ENCODE results near the gene MEF2C. TPM values are rescaled to one million over a fixed set of nuclear protein-coding genes. Genes with fewer than 3 reads are reported as not detected.
A peak's percentile ranks its signal among the peaks of the same experiment; 100 is the strongest.

MEF2C gene
- total RNA-seq, 1 experiment from 2014 or later = 1.7 TPM

- TF ChIP-seq ZNF532 (CRISPR knock-in tag; IDR thresholded peaks at IDR 0.05; ENCODE audit: borderline replicate concordance) (no peak), ZNF219 (CRISPR knock-in tag; IDR thresholded peaks at IDR 0.05; ENCODE audit: borderline replicate concordance) (no peak), CBFB (CRISPR knock-in tag; IDR thresholded peaks at IDR 0.05; ENCODE audit: low read depth) (no peak)
Observed at GRCh38 chr5:88688984-88689667, 193.9 kb downstream of the MEF2C start (continued).

- DNase-seq (ENCODE audit: low spot score) (no peak), ATAC-seq (no peak)
- ChIA-PET CTCF (interaction anchor here (0.7 to 5.0 kb wide), 7 partner anchors 7 to 969 kb away, joined by 3 to 50 read pairs (median 17); no protein-coding TSS in a partner anchor), POLR2A (interaction anchor here (1.3 kb wide), 1 partner anchor 12 kb away, joined by 3 read pairs; no protein-coding TSS in a partner anchor)
- Mint-ChIP-seq H3K27me3 (ENCODE audit: low read depth) (peaks cover 100% of the 10 kb centered on the region), H3K36me3 (no peaks in the 10 kb centered on the region), H3K9me3 (no peaks in the 10 kb centered on the region), H3K27ac (no peak overlapping the region), H3K4me1 (peaks cover 80% of the 10 kb centered on the region), H3K4me3 (peak overlapping the region; percentile 61)
- TF ChIP-seq ZNF121 (CRISPR knock-in tag; IDR thresholded peaks at IDR 0.05) = no peak
- no peak for TF ChIP-seq RORB (CRISPR knock-in tag; IDR thresholded peaks at IDR 0.05)
- no peak for TF ChIP-seq ZNF512 (CRISPR knock-in tag; IDR thresholded peaks at IDR 0.05; ENCODE audit: borderline replicate concordance)
- no peak for TF ChIP-seq ATF6 (CRISPR knock-in tag; IDR thresholded peaks at IDR 0.05)
- no peak for TF ChIP-seq ZNF232 (CRISPR knock-in tag; IDR thresholded peaks at IDR 0.05)
- no peak for TF ChIP-seq IRF2 (CRISPR knock-in tag; IDR thresholded peaks at IDR 0.05; ENCODE audit: borderline replicate concordance, low read depth)
- TF ChIP-seq NFE2L1 (CRISPR knock-in tag; IDR thresholded peaks at IDR 0.05) = no peak
- no peak for TF ChIP-seq ZNF425 (CRISPR knock-in tag; conservative IDR thresholded peaks at IDR 0.05)
- TF ChIP-seq NR3C1 (CRISPR knock-in tag; conservative IDR thresholded peaks at IDR 0.05; ENCODE audit: low read depth) = no peak
- TF ChIP-seq ZNF671 (CRISPR knock-in tag; IDR thresholded peaks at IDR 0.05) = no peak
- TF ChIP-seq CREB1 (CRISPR knock-in tag; IDR thresholded peaks at IDR 0.05) = no peak
- TF ChIP-seq ERG (CRISPR knock-in tag; IDR thresholded peaks at IDR 0.05) = no peak
- no peak for TF ChIP-seq SMAD4 (CRISPR knock-in tag; IDR thresholded peaks at IDR 0.05)
- no peak for TF ChIP-seq ZNF416 (CRISPR knock-in tag; IDR thresholded peaks at IDR 0.05)
- no peak for TF ChIP-seq CBFB (CRISPR knock-in tag; IDR thresholded peaks at IDR 0.05; ENCODE audit: low read depth)
Observed at GRCh38 chr5:88688156-88688983, 194.6 kb downstream of the MEF2C start.
